Measurements from ENCODE around the gene MLLT6. TPM values are rescaled to one million over a fixed set of nuclear protein-coding genes. Genes with fewer than 3 reads are reported as not detected.

The MLLT6 gene
- total and polyA plus RNA-seq, 10 of the 15 experiments (the other 5 are each of a cell fraction or from before 2014, with no cell fraction given): 4.8 to 105 (median 36.3) TPM

DNA sequence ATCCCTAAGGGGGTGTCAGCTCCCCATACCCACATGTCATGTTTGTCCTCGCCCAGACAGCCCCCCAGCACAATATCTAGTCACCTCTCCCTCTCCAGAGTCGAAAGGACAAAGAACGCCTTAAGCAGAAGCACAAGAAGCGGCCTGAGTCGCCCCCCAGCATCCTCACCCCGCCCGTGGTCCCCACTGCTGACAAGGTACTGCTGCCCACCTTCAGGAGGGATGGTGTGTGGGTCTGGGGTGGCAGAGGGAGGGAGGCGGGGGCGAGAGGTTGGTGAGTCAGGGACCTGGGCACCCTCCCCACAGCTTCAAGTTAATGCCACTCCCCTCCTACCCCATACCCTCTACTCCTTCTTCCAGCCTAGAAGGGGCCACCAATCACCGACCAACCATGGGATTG lies 7.5 kb downstream of the MLLT6 start:
- CTCF ChIA-PET: no interaction called here
- no peaks in the 10 kb centered on the region for H3K9me3 ChIP-seq (replicated peaks; ENCODE audit: control insufficient read depth, insufficient read depth, low read length)
- intact Hi-C loops (cut with micrococcal nuclease; ENCODE audit: unreplicated experiment): no loop called here
- in situ Hi-C loops (cut with MboI): no loop called here
- H4K20me1 ChIP-seq (ENCODE audit: control insufficient read depth, insufficient read depth): no peaks in the 10 kb centered on the region
- H3K4me1 ChIP-seq (ENCODE audit: control insufficient read depth, insufficient read depth, low read length): peaks cover 10% of the 10 kb centered on the region
- POLR2A ChIA-PET: interaction anchor here (0.5 kb wide), 1 partner anchor 66 kb away, joined by 3 read pairs; no protein-coding TSS in a partner anchor
- no peak for ATAC-seq
- peaks cover 23 to 41% of the 10 kb centered on the region in 2 experiments for H3K36me3 ChIP-seq (ENCODE audit: control insufficient read depth in 2 of 2, insufficient read depth in 2 of 2, low read length in 1 of 2)
- H3K4me2 ChIP-seq (ENCODE audit: control insufficient read depth, insufficient read depth): no peak overlapping the region
- RAD21 ChIA-PET (ENCODE audit: unreplicated experiment): no interaction called here
- H3K27ac ChIP-seq (ENCODE audit: control insufficient read depth, insufficient read depth): no peak overlapping the region
- no peak overlapping the region for H2AFZ ChIP-seq (ENCODE audit: control insufficient read depth, low read depth, low read length)
- no peak for FAIRE-seq
- H3K4me3 ChIP-seq: no peak overlapping the region
- H3K79me2 ChIP-seq (ENCODE audit: control insufficient read depth, insufficient read depth, low read length): peaks cover 17% of the 10 kb centered on the region
- no peak overlapping the region for H3K9ac ChIP-seq (ENCODE audit: control insufficient read depth, insufficient read depth, low read length)
- 99% methylated on average over 10 of the region's 10 CpGs for WGBS (ENCODE audit: insufficient coverage, insufficient replicate concordance, low lambda C conversion rate, missing lambda C conversion rate)
- SMC1A ChIA-PET (ENCODE audit: uncharacterized antibody, unreplicated experiment): no interaction called here
- DNase-seq (ENCODE audit: low read depth, low spot score): no peak
- no peaks in the 10 kb centered on the region for H3K27me3 ChIP-seq (replicated peaks in 1 of 2; ENCODE audit: control insufficient read depth in 2 of 2, insufficient read depth in 2 of 2, low read length in 1 of 2)
- BruUV-seq (replicated peaks): no TSS peak
- no peak for TF ChIP-seq ZBTB4 (CRISPR knock-in tag; IDR thresholded peaks at IDR 0.05)
- no peak for TF ChIP-seq ZNF274 (IDR thresholded peaks at IDR 0.05; ENCODE audit: insufficient read depth, insufficient read length)
- TF ChIP-seq, protein P1, sequence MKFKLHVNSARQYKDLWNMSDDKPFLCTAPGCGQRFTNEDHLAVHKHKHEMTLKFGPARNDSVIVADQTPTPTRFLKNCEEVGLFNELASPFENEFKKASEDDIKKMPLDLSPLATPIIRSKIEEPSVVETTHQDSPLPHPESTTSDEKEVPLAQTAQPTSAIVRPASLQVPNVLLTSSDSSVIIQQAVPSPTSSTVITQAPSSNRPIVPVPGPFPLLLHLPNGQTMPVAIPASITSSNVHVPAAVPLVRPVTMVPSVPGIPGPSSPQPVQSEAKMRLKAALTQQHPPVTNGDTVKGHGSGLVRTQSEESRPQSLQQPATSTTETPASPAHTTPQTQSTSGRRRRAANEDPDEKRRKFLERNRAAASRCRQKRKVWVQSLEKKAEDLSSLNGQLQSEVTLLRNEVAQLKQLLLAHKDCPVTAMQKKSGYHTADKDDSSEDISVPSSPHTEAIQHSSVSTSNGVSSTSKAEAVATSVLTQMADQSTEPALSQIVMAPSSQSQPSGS (IDR thresholded peaks at IDR 0.05; ENCODE audit: low read length): no peak
- no peak for TF ChIP-seq HCFC1 (IDR thresholded peaks at IDR 0.05; ENCODE audit: low read length)
- no peak for TF ChIP-seq ZNF207 (IDR thresholded peaks at IDR 0.05; ENCODE audit: borderline replicate concordance)
- no peak for TF ChIP-seq TCF7 (IDR thresholded peaks at IDR 0.05; ENCODE audit: borderline replicate concordance)
- TF ChIP-seq CBX5 (IDR thresholded peaks at IDR 0.05; ENCODE audit: low read depth): no peak
- no peak for TF ChIP-seq IRF4 (IDR thresholded peaks at IDR 0.05; ENCODE audit: low read depth, low read length)
- no peak for TF ChIP-seq ZBTB40 (IDR thresholded peaks at IDR 0.05; ENCODE audit: borderline replicate concordance)
- TF ChIP-seq IRF3 (IDR thresholded peaks at IDR 0.05): no peak
- TF ChIP-seq NFIC (IDR thresholded peaks at IDR 0.05; ENCODE audit: low read depth, low read length): no peak
- no peak for TF ChIP-seq HDGF (IDR thresholded peaks at IDR 0.05)
- TF ChIP-seq TCF12 (IDR thresholded peaks at IDR 0.05; ENCODE audit: low read depth, low read length): no peak
- TF ChIP-seq SPI1 (IDR thresholded peaks at IDR 0.05; ENCODE audit: borderline replicate concordance, insufficient read depth, low read depth, low read length): no peak
